ENCODE results near the gene DIDO1.

GRCh38 chr20:62852841-62853240 lies 73.5 kb downstream of the DIDO1 start:
- TF ChIP-seq, protein P1, sequence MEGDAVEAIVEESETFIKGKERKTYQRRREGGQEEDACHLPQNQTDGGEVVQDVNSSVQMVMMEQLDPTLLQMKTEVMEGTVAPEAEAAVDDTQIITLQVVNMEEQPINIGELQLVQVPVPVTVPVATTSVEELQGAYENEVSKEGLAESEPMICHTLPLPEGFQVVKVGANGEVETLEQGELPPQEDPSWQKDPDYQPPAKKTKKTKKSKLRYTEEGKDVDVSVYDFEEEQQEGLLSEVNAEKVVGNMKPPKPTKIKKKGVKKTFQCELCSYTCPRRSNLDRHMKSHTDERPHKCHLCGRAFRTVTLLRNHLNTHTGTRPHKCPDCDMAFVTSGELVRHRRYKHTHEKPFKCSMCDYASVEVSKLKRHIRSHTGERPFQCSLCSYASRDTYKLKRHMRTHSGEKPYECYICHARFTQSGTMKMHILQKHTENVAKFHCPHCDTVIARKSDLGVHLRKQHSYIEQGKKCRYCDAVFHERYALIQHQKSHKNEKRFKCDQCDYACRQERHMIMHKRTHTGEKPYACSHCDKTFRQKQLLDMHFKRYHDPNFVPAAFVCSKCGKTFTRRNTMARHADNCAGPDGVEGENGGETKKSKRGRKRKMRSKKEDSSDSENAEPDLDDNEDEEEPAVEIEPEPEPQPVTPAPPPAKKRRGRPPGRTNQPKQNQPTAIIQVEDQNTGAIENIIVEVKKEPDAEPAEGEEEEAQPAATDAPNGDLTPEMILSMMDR (IDR thresholded peaks at IDR 0.05; ENCODE audit: low read depth, low read length): no peak
- no peak for TF ChIP-seq EZH2phosphoT487 (IDR thresholded peaks at IDR 0.05; ENCODE audit: low read depth)
